ENCODE results near the gene ATP5ME. TPM values are rescaled to one million over a fixed set of nuclear protein-coding genes. Genes with fewer than 3 reads are reported as not detected.
A peak's percentile ranks its signal among the peaks of the same experiment; 100 is the strongest.

ATP5ME gene
- total and polyA plus RNA-seq, 11 donors, result 210 to 2,413 (median 800) TPM

- TF ChIP-seq CTCF (IDR thresholded peaks at IDR 0.05) (no peak), POLR2A (IDR thresholded peaks at IDR 0.05) (no peak)
- H3K4me3 ChIP-seq, result peak overlapping the region in 1 of 12 donors; percentile 23
- intact Hi-C loops (cut with DNase I), result no loop called here
- no peaks in the 10 kb centered on the region for H3K36me3 ChIP-seq
- ATAC-seq (no peak), DNase-seq (peak in 2 of 5 donors; percentile 9 to 22)
- H3K9me3 ChIP-seq, result no peaks in the 10 kb centered on the region
- WGBS, 4 donors, result 69 to 78% (median 70%) methylated on average over 17 to 18 of the region's 18 CpGs
- H3K27ac ChIP-seq, result no peak overlapping the region
- H3K4me1 ChIP-seq, result peaks cover 0 to 12% (median 0%) of the 10 kb centered on the region in 12 donors
- peaks cover 13 to 48% (median 16%) of the 10 kb centered on the region in 9 donors for H3K27me3 ChIP-seq
Measured at GRCh38 chr4:650461-650860, 23.6 kb downstream of the ATP5ME start.

- WGBS, 4 donors, result 87 to 95% (median 93%) methylated on average over 13 of the region's 13 CpGs
- H3K4me3 ChIP-seq, result no peak overlapping the region
- TF ChIP-seq POLR2A (IDR thresholded peaks at IDR 0.05) (no peak), CTCF (IDR thresholded peaks at IDR 0.05) (no peak)
- H3K4me1 ChIP-seq, result peaks cover 0 to 12% (median 0%) of the 10 kb centered on the region in 12 donors
- H3K27me3 ChIP-seq, result peaks cover 13 to 48% (median 16%) of the 10 kb centered on the region in 9 donors
- ATAC-seq (no peak), DNase-seq (peak in 2 of 5 donors; percentile 11 to 13)
- H3K9me3 ChIP-seq, result no peaks in the 10 kb centered on the region
- no peaks in the 10 kb centered on the region for H3K36me3 ChIP-seq
- no peak overlapping the region for H3K27ac ChIP-seq
- intact Hi-C loops (cut with DNase I), result no loop called here
Measured at GRCh38 chr4:649751-650310, 24.2 kb downstream of the ATP5ME start.

- TF ChIP-seq POLR2A (IDR thresholded peaks at IDR 0.05) (no peak), CTCF (IDR thresholded peaks at IDR 0.05) (no peak)
- H3K36me3 ChIP-seq, result no peaks in the 10 kb centered on the region
- H3K9me3 ChIP-seq, result no peaks in the 10 kb centered on the region
- H3K27ac ChIP-seq, result no peak overlapping the region
- 79 to 93% (median 92%) methylated on average over 2 to 7 of the region's 7 CpGs for WGBS, 4 donors
- peaks cover 0 to 12% (median 0%) of the 10 kb centered on the region in 12 donors for H3K4me1 ChIP-seq
- intact Hi-C loops (cut with DNase I), result no loop called here
- peaks cover 13 to 48% (median 16%) of the 10 kb centered on the region in 9 donors for H3K27me3 ChIP-seq
- H3K4me3 ChIP-seq, result no peak overlapping the region
- DNase-seq (peak in 1 of 5 donors; percentile 11), ATAC-seq (no peak)
Measured at GRCh38 chr4:649293-649625, 24.8 kb downstream of the ATP5ME start.

- ATAC-seq, result no peak
- no peaks in the 10 kb centered on the region for H3K36me3 ChIP-seq
- peaks cover 0 to 12% (median 0%) of the 10 kb centered on the region in 12 donors for H3K4me1 ChIP-seq
- TF ChIP-seq POLR2A (IDR thresholded peaks at IDR 0.05) (no peak), CTCF (IDR thresholded peaks at IDR 0.05) (no peak)
- intact Hi-C loops (cut with DNase I), result no loop called here
- peaks cover 0 to 4% (median 0%) of the 10 kb centered on the region in 12 donors for H3K9me3 ChIP-seq
- WGBS, 4 donors, result 73 to 92% (median 76%) methylated on average over 19 to 28 of the region's 28 CpGs
- no peak overlapping the region for H3K4me3 ChIP-seq
- peaks cover 13 to 48% (median 16%) of the 10 kb centered on the region in 9 donors for H3K27me3 ChIP-seq
- peak in 3 of 5 donors; percentile 9 to 49 (median 21) for DNase-seq
- no peak overlapping the region for H3K27ac ChIP-seq
Measured at GRCh38 chr4:648579-649292, 25.3 kb downstream of the ATP5ME start.

All from heart left ventricle (tissue), 16 donors.